WTC11 (cell line): ENCODE results near the gene ZNRF2. TPM values are rescaled to one million over a fixed set of nuclear protein-coding genes. Genes with fewer than 3 reads are reported as not detected.
A peak's percentile ranks its signal among the peaks of the same experiment; 100 is the strongest.

Experiments
- ATAC-seq: fragments of 200-7000 bp; cut with Tn5 transposase; 2 replicates; pipeline ENCODE4 v1.10.0; 2021; ENCODE audit warnings: mild to moderate bottlenecking, moderate library complexity
- CTCF ChIA-PET: fragments of 300-600 bp; sonication (Branson Sonifier 250); formaldehyde crosslinking; loops from one replicate; lab custom pipeline; 2021; ENCODE audit warnings: antibody characterized with exemption; lab: Charles Lee
- POLR2A ChIA-PET: fragments of 350-600 bp; sonication (Branson Sonifier 250); formaldehyde crosslinking; loops from one replicate; lab custom pipeline; 2021; ENCODE audit warnings: antibody characterized with exemption; lab: Charles Lee
- DNase-seq: peaks from one replicate; pipeline ENCODE4 v3.0.0; 2021; ENCODE audit warnings: low spot score
- H3K27ac Mint-ChIP-seq: 2 replicates; pipeline ENCODE4 v1.8.0; 2021; ENCODE audit warnings: mixed read lengths
- H3K27me3 Mint-ChIP-seq: 2 replicates; pipeline ENCODE4 v1.8.0; 2021; ENCODE audit warnings: low read depth, mild to moderate bottlenecking, moderate library complexity, mixed read lengths
- H3K36me3 Mint-ChIP-seq: 2 replicates; pipeline ENCODE4 v1.8.0; 2021; ENCODE audit warnings: mixed read lengths
- H3K4me1 Mint-ChIP-seq: 2 replicates; pipeline ENCODE4 v1.8.0; 2022; ENCODE audit warnings: mixed read lengths
- H3K4me3 Mint-ChIP-seq: 2 replicates; pipeline ENCODE4 v1.8.0; 2021; ENCODE audit warnings: mild to moderate bottlenecking, moderate library complexity, mixed read lengths
- H3K9me3 Mint-ChIP-seq: 2 replicates; pipeline ENCODE4 v1.8.0; 2021; ENCODE audit warnings: mixed read lengths
- ATF3 ChIP-seq: sonication (generic); formaldehyde crosslinking; conservative IDR thresholded peaks from 2 replicates; pipeline ENCODE4 v1.8.1; 2022; ENCODE audit warnings: mild to moderate bottlenecking, missing genetic modification reagents
- CREM ChIP-seq: sonication (generic); formaldehyde crosslinking; IDR thresholded peaks from 2 replicates; pipeline ENCODE4 v1.8.1; 2022; ENCODE audit warnings: mild to moderate bottlenecking, missing genetic modification reagents, moderate library complexity
- EMX1 ChIP-seq: fragments of 250-450 bp; sonication (Bioruptor Pico); IDR thresholded peaks from 2 replicates; pipeline ENCODE4 v1.8.0; 2021; ENCODE audit warnings: mild to moderate bottlenecking
- ESRRA ChIP-seq: sonication (generic); formaldehyde crosslinking; IDR thresholded peaks from 2 replicates; pipeline ENCODE4 v1.8.1; 2022; ENCODE audit warnings: mild to moderate bottlenecking, missing genetic modification reagents, borderline replicate concordance
- ETV6 ChIP-seq: sonication (generic); formaldehyde crosslinking; IDR thresholded peaks from 2 replicates; pipeline ENCODE4 v1.8.1; 2022; ENCODE audit warnings: mild to moderate bottlenecking, missing genetic modification reagents
- GABPB1 ChIP-seq: sonication (generic); formaldehyde crosslinking; IDR thresholded peaks from 2 replicates; pipeline ENCODE4 v1.8.1; 2023; ENCODE audit warnings: mild to moderate bottlenecking, missing genetic modification reagents
- GRHL2 ChIP-seq: fragments of 250-450 bp; sonication (Bioruptor Pico); IDR thresholded peaks from 2 replicates; pipeline ENCODE4 v1.8.0; 2022; ENCODE audit warnings: mild to moderate bottlenecking, moderate library complexity; ENCODE audit not compliant: insufficient replicate concordance, severe bottlenecking
- IRF2 ChIP-seq: sonication (generic); formaldehyde crosslinking; IDR thresholded peaks from 2 replicates; pipeline ENCODE4 v1.8.0; 2022; ENCODE audit warnings: low read depth, missing genetic modification reagents, borderline replicate concordance
- KAT7 ChIP-seq: sonication (generic); formaldehyde crosslinking; IDR thresholded peaks from 2 replicates; pipeline ENCODE4 v1.8.1; 2023; ENCODE audit warnings: missing genetic modification reagents, mild to moderate bottlenecking, borderline replicate concordance
- MAX ChIP-seq: sonication (generic); formaldehyde crosslinking; IDR thresholded peaks from 2 replicates; pipeline ENCODE4 v1.8.0; 2022; ENCODE audit warnings: mild to moderate bottlenecking, missing genetic modification reagents
- MXD4 ChIP-seq: fragments of 250-450 bp; sonication (Bioruptor Pico); IDR thresholded peaks from 2 replicates; pipeline ENCODE4 v1.8.0; 2021; ENCODE audit warnings: mild to moderate bottlenecking, moderate library complexity, borderline replicate concordance
- NFATC4 ChIP-seq: fragments of 250-450 bp; sonication (Bioruptor Pico); IDR thresholded peaks from 2 replicates; pipeline ENCODE4 v1.9.0; 2021; ENCODE audit warnings: mild to moderate bottlenecking
- OVOL2 ChIP-seq: fragments of 250-450 bp; sonication (Bioruptor Pico); IDR thresholded peaks from 2 replicates; pipeline ENCODE4 v1.9.0; 2021; ENCODE audit warnings: mild to moderate bottlenecking, borderline replicate concordance
- RORB ChIP-seq: fragments of 250-450 bp; sonication (Bioruptor Pico); IDR thresholded peaks from 2 replicates; pipeline ENCODE4 v1.9.0; 2021; ENCODE audit warnings: mild to moderate bottlenecking
- SMAD3 ChIP-seq: sonication (generic); formaldehyde crosslinking; IDR thresholded peaks from 2 replicates; pipeline ENCODE4 v1.8.0; 2022; ENCODE audit warnings: missing genetic modification reagents, mild to moderate bottlenecking, borderline replicate concordance
- SP1 ChIP-seq: sonication (generic); formaldehyde crosslinking; conservative IDR thresholded peaks from 2 replicates; pipeline ENCODE4 v1.8.1; 2022; ENCODE audit warnings: missing genetic modification reagents
- TCF7 ChIP-seq: sonication (generic); formaldehyde crosslinking; IDR thresholded peaks from 2 replicates; pipeline ENCODE4 v1.8.0; 2022; ENCODE audit warnings: mild to moderate bottlenecking, low read depth, missing genetic modification reagents, moderate library complexity
- ZNF121 ChIP-seq: sonication (generic); formaldehyde crosslinking; IDR thresholded peaks from 2 replicates; pipeline ENCODE4 v1.8.0; 2023; ENCODE audit warnings: missing genetic modification reagents
- ZNF219 ChIP-seq: sonication (generic); formaldehyde crosslinking; IDR thresholded peaks from 2 replicates; pipeline ENCODE4 v1.8.0; 2023; ENCODE audit warnings: missing genetic modification reagents, mild to moderate bottlenecking, borderline replicate concordance
- ZNF232 ChIP-seq: sonication (generic); formaldehyde crosslinking; IDR thresholded peaks from 2 replicates; pipeline ENCODE4 v1.8.0; 2022; ENCODE audit warnings: mild to moderate bottlenecking, missing genetic modification reagents
- ZNF263 ChIP-seq: sonication (generic); formaldehyde crosslinking; IDR thresholded peaks from 2 replicates; pipeline ENCODE4 v1.8.1; 2022; ENCODE audit warnings: low read depth, mild to moderate bottlenecking, moderate library complexity, missing genetic modification reagents
- ZNF532 ChIP-seq: fragments of 250-450 bp; sonication (Bioruptor Pico); IDR thresholded peaks from 2 replicates; pipeline ENCODE4 v1.9.0; 2021; ENCODE audit warnings: mild to moderate bottlenecking, borderline replicate concordance
- total RNA-seq: library from RNA; stranded (reverse); gene quantifications from 3 replicates; pipeline ENCODE4 v1.2.3, GENCODE V29; 2021
- TF ChIP-seq, protein P1 (sequence below): fragments of 250-450 bp; sonication (Bioruptor Pico); conservative IDR thresholded peaks from 2 replicates; pipeline ENCODE4 v1.9.0; 2021; ENCODE audit warnings: mild to moderate bottlenecking

Gene ZNRF2
- total RNA-seq, 1 experiment from 2014 or later, result 18.2 TPM

DNA sequence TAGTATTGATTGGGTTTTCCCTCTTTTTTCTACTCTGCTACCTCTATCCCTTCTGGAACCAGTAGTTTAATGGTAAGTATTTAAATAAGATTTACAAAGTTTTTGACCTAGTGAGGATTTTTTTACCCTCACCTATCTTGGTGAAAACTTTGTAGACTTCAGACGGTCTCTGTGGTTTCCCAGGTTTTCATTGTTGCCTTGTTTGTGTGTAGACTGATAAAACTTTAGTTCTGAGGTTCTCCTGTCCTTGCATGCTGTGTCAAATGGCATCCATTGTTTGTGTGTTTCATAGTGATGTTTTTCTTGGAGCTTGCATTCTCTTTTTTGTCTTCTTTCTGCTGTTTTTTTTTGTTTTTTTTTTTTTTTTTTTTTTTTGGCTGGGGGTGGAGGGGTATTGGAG, 22.6 kb downstream of the ZNRF2 start:
- Mint-ChIP-seq H3K9me3 (no peaks in the 10 kb centered on the region), H3K27me3 (no peaks in the 10 kb centered on the region), H3K27ac (peak overlapping the region; percentile 51; the same call in 1 of the 2 replicates), H3K4me1 (peaks cover 60% of the 10 kb centered on the region), H3K4me3 (no peak overlapping the region), H3K36me3 (no peaks in the 10 kb centered on the region)
- TF ChIP-seq SMAD3 (CRISPR knock-in tag) (no peak), EMX1 (no peak), NFATC4 (CRISPR knock-in tag) (no peak), ZNF219 (CRISPR knock-in tag) (no peak), RORB (CRISPR knock-in tag) (no peak), TCF7 (CRISPR knock-in tag) (no peak), ESRRA (no peak), ATF3 (CRISPR knock-in tag) (no peak), KAT7 (no peak), MAX (CRISPR knock-in tag) (no peak)
- TF ChIP-seq, protein P1, sequence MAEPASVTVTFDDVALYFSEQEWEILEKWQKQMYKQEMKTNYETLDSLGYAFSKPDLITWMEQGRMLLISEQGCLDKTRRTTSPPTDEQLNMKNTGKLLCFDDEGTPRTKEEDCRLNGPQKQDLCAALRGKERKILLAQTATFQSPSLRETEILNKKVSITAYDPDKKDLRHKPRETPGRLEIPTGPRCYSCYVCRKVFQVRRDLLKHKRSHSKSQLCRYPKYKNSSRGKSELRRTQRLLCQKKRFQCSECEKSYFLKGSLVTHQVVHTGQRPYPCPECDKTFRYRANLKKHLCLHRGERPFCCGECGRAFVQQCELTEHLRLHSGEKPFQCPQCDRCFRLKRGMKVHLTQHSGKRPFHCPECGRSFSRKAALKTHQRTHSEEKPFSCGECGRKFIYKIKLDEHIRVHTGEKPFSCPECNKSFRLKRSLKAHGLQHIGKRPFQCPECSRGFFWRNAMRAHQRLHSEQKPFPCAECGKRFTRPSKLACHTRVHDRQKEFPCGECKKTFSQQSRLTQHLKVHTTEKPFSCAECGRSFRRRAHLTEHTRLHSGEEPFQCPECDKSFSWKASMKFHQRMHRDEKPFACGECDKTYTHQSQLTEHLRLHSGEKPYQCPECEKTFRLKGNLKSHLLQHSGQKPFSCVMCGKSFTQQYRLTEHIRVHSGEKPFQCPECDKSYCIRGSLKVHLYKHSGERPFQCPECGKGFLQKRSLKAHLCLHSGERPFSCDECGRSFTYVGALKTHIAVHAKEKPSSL (CRISPR knock-in tag), result no peak
- ATAC-seq, result no peak
- ChIA-PET CTCF (interaction anchor here (0.7 kb wide), 1 partner anchor 1733 kb away, joined by 6 read pairs; no protein-coding TSS in a partner anchor), POLR2A (no interaction called here)
- DNase-seq, result no peak

- ChIA-PET CTCF (no interaction called here), POLR2A (no interaction called here)
- Mint-ChIP-seq H3K36me3 (no peaks in the 10 kb centered on the region), H3K9me3 (no peaks in the 10 kb centered on the region), H3K4me1 (peaks cover 60% of the 10 kb centered on the region), H3K4me3 (no peak overlapping the region), H3K27me3 (no peaks in the 10 kb centered on the region), H3K27ac (no peak overlapping the region)
- ATAC-seq (peak; percentile 43; the same call in 1 of the 2 replicates), DNase-seq (no peak)
- TF ChIP-seq GABPB1 (CRISPR knock-in tag) (no peak), CREM (CRISPR knock-in tag) (no peak), ZNF263 (CRISPR knock-in tag) (no peak), ZNF532 (CRISPR knock-in tag) (no peak), GRHL2 (CRISPR knock-in tag) (no peak), MXD4 (CRISPR knock-in tag) (no peak), ZNF121 (CRISPR knock-in tag) (no peak), SP1 (CRISPR knock-in tag) (no peak), IRF2 (CRISPR knock-in tag) (no peak), ETV6 (no peak), OVOL2 (CRISPR knock-in tag) (no peak), ZNF232 (CRISPR knock-in tag) (no peak)
These were observed 24.0 kb downstream of the ZNRF2 start for GRCh38 chr7:30308389-30308788.
